Heart left ventricle (tissue), 16 donors: ENCODE measurements around the gene JUN. TPM values are rescaled to one million over a fixed set of nuclear protein-coding genes. Genes with fewer than 3 reads are reported as not detected.

Experiments used
- ATAC-seq, 4 donors: fragments of 200-7000 bp; cut with Tn5 transposase; one replicate each; pipeline ENCODE4 v1.9.1; 2020 to 2022; ENCODE audit warnings: moderate library complexity in 4 of 4, mild to moderate bottlenecking in 3 of 4, moderate number of reproducible peaks in 1 of 4
- DNase-seq, 5 donors: peaks; one replicate each; pipeline ENCODE4 v3.0.0-alpha.2; 2020
- H3K27ac ChIP-seq, 12 donors: fragments of 200-600 bp; sonication (generic) in 4 of 12; one replicate each; pipeline versions ENCODE4 v1.5.0 to v1.8.0; 2016 to 2022; ENCODE audit warnings: mild to moderate bottlenecking in 2 of 12
- H3K27me3 ChIP-seq, 9 donors: fragments of 200-600 bp; sonication (generic) in 2 of 9; one replicate each; pipeline versions ENCODE4 v1.5.1 to v1.8.0; 2016 to 2022; ENCODE audit warnings: mild to moderate bottlenecking in 3 of 9
- H3K36me3 ChIP-seq, 9 donors: fragments of 200-600 bp; sonication (generic) in 2 of 9; one replicate each; pipeline versions ENCODE4 v1.5.0 to v1.8.0; 2018 to 2022; ENCODE audit warnings: mild to moderate bottlenecking in 2 of 9
- H3K4me1 ChIP-seq, 12 donors: fragments of 200-600 bp; sonication (generic) in 4 of 12; one replicate each; pipeline versions ENCODE4 v1.5.0 to v1.8.0; 2016 to 2022; ENCODE audit warnings: mild to moderate bottlenecking in 3 of 12
- H3K4me3 ChIP-seq, 12 donors: fragments of 200-600 bp; sonication (generic) in 4 of 12; one replicate each; pipeline versions ENCODE4 v1.5.0 to v1.8.0; 2017 to 2022; ENCODE audit warnings: mild to moderate bottlenecking in 9 of 12, moderate library complexity in 4 of 12
- H3K9me3 ChIP-seq, 12 donors: fragments of 200-600 bp; sonication (generic) in 4 of 12; one replicate each; pipeline versions ENCODE4 v1.5.0 to v1.8.0; 2016 to 2022; ENCODE audit warnings: mild to moderate bottlenecking in 1 of 12
- CTCF ChIP-seq, 12 donors: fragments of 200-600 bp; sonication (generic) in 4 of 12; IDR thresholded peaks; one replicate each; pipeline versions ENCODE4 v1.5.0 to v1.8.0; 2018 to 2022; ENCODE audit warnings: antibody characterized with exemption in 12 of 12, mild to moderate bottlenecking in 5 of 12
- POLR2A ChIP-seq, 2 donors: fragments of 450-650 bp; IDR thresholded peaks; one replicate each; pipeline ENCODE4 v1.6.1; 2017; ENCODE audit warnings: antibody characterized with exemption in 2 of 2, mild to moderate bottlenecking in 2 of 2, moderate library complexity in 2 of 2
- WGBS, 4 donors: extraction: QIAGEN DNeasy Blood & Tissue Kit in 2 of 4; methylation state at CpG; one replicate each; pipeline versions ENCODE4 v1.1.5 to v1.1.7; 2013 to 2018; 5-methylcytosine and 5-hydroxymethylcytosine counted together
- intact Hi-C, 10 donors: fragments of 100-400 bp; cut with DNase I; formaldehyde crosslinking; loops; one replicate each; pipeline versions ENCODE4 v1.11.1 to v1.14.2; 2022
- polyA plus RNA-seq, 2 donors: library from polyadenylated mRNA; stranded (reverse); fragments of 200-250 nt; gene quantifications; one replicate each; pipeline ENCODE4 v1.2.3, GENCODE V29; 2013
- total RNA-seq, 9 donors: library from RNA; depleted of rRNA in 2 of 9; stranded (reverse); fragments of >200 nt in 2 of 9; fragmentation: NEBNext Ultra II Directional in 3 of 9; extraction: Animal tissue kit (Norgen Biotek cat#: 25700) in 3 of 9; gene quantifications; one replicate each; pipeline versions ENCODE4 v1.1.0 to v1.2.4, GENCODE V29; 2016 to 2023
- donor health status: ischemic (EF 13 %, LVEDD 7.1; RV severe dilation, severe dysfunction).
- donor health status: healthy with polysubstance abuse.
- donor health status: DM: no; HTN: yes; CAD: no.
- donor health status: DM: no; HTN: no; CAD: no.
- donor health status: ischemic (EF 25% LVEDD 6.9; RV normal size, moderate dysfunction).
- donor health status: ischemic (EF 25% LVEDD 5.7; RV mildly dilated, moderate dysfunction).
- donor health status: healthy.
- donor health status: DM: yes; HTN: yes; CAD: no.
- donor health status: ischemic (EF 35%, LVEDD 5.7; RV mildly dilated, moderate dysfunction).
- donor health status: nonischemic (EF 11% LVEDD 7.7; RV severe dilation, severe dysfunction).
- donor health status: DM: yes; HTN: yes; CAD: no.
- donor health status: PGD.
- donor health status: ischemic (EF 29% LVEDD 5.4; RV normal size, mild dysfunction).
- donor health status: nonischemic (EF 23%, LVEDD 6.1; RV moderate dilation, normal function).

JUN gene
- total and polyA plus RNA-seq, 11 donors = 57.1 to 133 (median 82.8) TPM

- Histone ChIP-seq H3K27ac (peak overlapping the region; percentile 94 to 100 (median 99)), H3K36me3 (peaks cover 0 to 15% (median 7%) of the 10 kb centered on the region in 9 donors), H3K4me1 (peaks cover 0 to 34% (median 19%) of the 10 kb centered on the region in 12 donors), H3K4me3 (peak overlapping the region; percentile 59 to 99 (median 90)), H3K27me3 (no peaks in the 10 kb centered on the region), H3K9me3 (no peaks in the 10 kb centered on the region)
- 0 to 3% (median 1%) methylated on average over 29 to 82 of the region's 82 CpGs for WGBS, 4 donors
- intact Hi-C loops = loop anchor here (1.0 to 10.0 kb wide), 21 partner anchors 120 to 972 kb away; partner anchors contain the start of gene FGGY (in 3 of the 10)
- DNase-seq = peak; percentile 51 to 84 (median 56)
- TF ChIP-seq POLR2A (IDR thresholded peaks at IDR 0.05) (no peak), CTCF (IDR thresholded peaks at IDR 0.05) (peak in 3 of 12 donors; percentile 17 to 36 (median 22))
- peak in 1 of 4 donors; percentile 0 for ATAC-seq
These were observed 1.4 kb downstream of the JUN start for GRCh38 chr1:58782178-58783089.

GRCh38 chr1:58781541-58782177 lies 2.2 kb downstream of the JUN start:
- intact Hi-C loops = loop anchor here (1.0 to 10.0 kb wide), 23 partner anchors 26 to 973 kb away; partner anchors contain the start of gene FGGY (in 4 of the 10)
- DNase-seq (peak; percentile 79 to 87 (median 83)), ATAC-seq (no peak)
- 0 to 1% (median 0%) methylated on average over 32 of the region's 32 CpGs for WGBS, 4 donors
- Histone ChIP-seq H3K27me3 (no peaks in the 10 kb centered on the region), H3K36me3 (peaks cover 0 to 15% (median 7%) of the 10 kb centered on the region in 9 donors), H3K4me3 (peak overlapping the region; percentile 59 to 99 (median 90)), H3K27ac (peak overlapping the region; percentile 94 to 100 (median 99)), H3K9me3 (no peaks in the 10 kb centered on the region), H3K4me1 (peaks cover 0 to 32% (median 19%) of the 10 kb centered on the region in 12 donors)
- TF ChIP-seq CTCF (IDR thresholded peaks at IDR 0.05) = peak; percentile 29 to 70 (median 40)
- peak; percentile 13 to 34 for TF ChIP-seq POLR2A (IDR thresholded peaks at IDR 0.05)

- Histone ChIP-seq H3K36me3 (peaks cover 0 to 15% (median 7%) of the 10 kb centered on the region in 9 donors), H3K27ac (peak overlapping the region in 11 of 12 donors; percentile 44 to 100 (median 99)), H3K27me3 (no peaks in the 10 kb centered on the region), H3K9me3 (no peaks in the 10 kb centered on the region), H3K4me1 (peaks cover 0 to 26% (median 17%) of the 10 kb centered on the region in 12 donors), H3K4me3 (peak overlapping the region; percentile 59 to 99 (median 90))
- intact Hi-C loops = loop anchor here (1.0 to 10.0 kb wide), 21 partner anchors 26 to 974 kb away; partner anchors contain the start of gene FGGY (in 4 of the 10)
- no peak for TF ChIP-seq POLR2A (IDR thresholded peaks at IDR 0.05)
- TF ChIP-seq CTCF (IDR thresholded peaks at IDR 0.05) = no peak
- ATAC-seq (no peak), DNase-seq (no peak)
- WGBS, 4 donors = 11 to 22% (median 16%) methylated on average over 2 of the region's 2 CpGs
These were observed 2.9 kb downstream of the JUN start for GRCh38 chr1:58780836-58781452.
